ENCODE measurements around the gene LMX1B.
"Not testable (repeated sequence)": the region's sequence is repeated elsewhere in the genome, so short reads cannot be mapped to it uniquely, and the experiment has no call there.

- TF ChIP-seq CTCF (IDR thresholded peaks at IDR 0.05; ENCODE audit: low read depth, low read length, poor library complexity, severe bottlenecking); EZH2phosphoT487 (IDR thresholded peaks at IDR 0.05; ENCODE audit: borderline replicate concordance, low read length): not testable (repeated sequence)
Observed at GRCh38 chr9:126707712-126708111, 94.0 kb downstream of the LMX1B start.
